Right lobe of liver (tissue), 6 donors: ENCODE results near the gene SEPTIN7. TPM values are rescaled to one million over a fixed set of nuclear protein-coding genes. Genes with fewer than 3 reads are reported as not detected.

Experiments used
- ATAC-seq, 4 donors: fragments of 200-7000 bp; cut with Tn5 transposase; one replicate each; pipeline ENCODE4 v1.9.1; 2020; ENCODE audit warnings: mild to moderate bottlenecking in 4 of 4, moderate library complexity in 4 of 4
- DNase-seq, 3 donors: peaks; one replicate each; pipeline ENCODE4 v3.0.0-alpha.2; 2020
- H3K27ac ChIP-seq, 3 donors: fragments of 200-600 bp; one replicate each; pipeline ENCODE4 v1.8.0; 2022
- H3K27me3 ChIP-seq, 2 donors: fragments of 200-600 bp; one replicate each; pipeline ENCODE4 v1.8.0; 2022
- H3K36me3 ChIP-seq, 4 donors: fragments of 200-600 bp; sonication (generic) in 1 of 4; one replicate each; pipeline versions ENCODE4 v1.5.1 to v1.8.0; 2017 to 2022; ENCODE audit warnings: control low read depth in 1 of 4
- H3K4me1 ChIP-seq, 4 donors: fragments of 200-600 bp; sonication (generic) in 1 of 4; one replicate each; pipeline versions ENCODE4 v1.5.1 to v1.8.0; 2017 to 2022; ENCODE audit warnings: control low read depth in 1 of 4
- H3K4me3 ChIP-seq, 3 donors: fragments of 200-600 bp; one replicate each; pipeline ENCODE4 v1.8.0; 2022
- H3K9me3 ChIP-seq, 4 donors: fragments of 200-600 bp; sonication (generic) in 1 of 4; one replicate each; pipeline versions ENCODE4 v1.5.1 to v1.8.0; 2017 to 2022; ENCODE audit warnings: control low read depth in 1 of 4
- POLR2A ChIP-seq: fragments of 450-650 bp; IDR thresholded peaks from one replicate; pipeline ENCODE4 v1.6.1; 2017; ENCODE audit warnings: antibody characterized with exemption, mild to moderate bottlenecking
- WGBS: methylation state at CpG from one replicate; pipeline ENCODE4 v1.1.6; 2018; ENCODE audit warnings: low coverage, low lambda C conversion rate; ENCODE audit not compliant: insufficient coverage; ENCODE audit errors: missing lambda C conversion rate; 5-methylcytosine and 5-hydroxymethylcytosine counted together
- intact Hi-C, 2 donors: fragments of 100-400 bp; cut with DNase I; formaldehyde crosslinking; loops; one replicate each; pipeline versions ENCODE4 v1.11.2 to v1.14.1; 2022
- total RNA-seq, 6 experiments: library from RNA; depleted of rRNA in 2 of 6; stranded (reverse); fragments of >200 nt in 2 of 6; fragmentation: NEBNext Ultra II Directional in 3 of 6; extraction: Animal tissue kit (Norgen Biotek cat#: 25700) in 3 of 6; gene quantifications; one replicate each; pipeline versions ENCODE4 v1.1.0 to v1.2.4, GENCODE V29; 2016 to 2023
- TF ChIP-seq, protein P1 (sequence below), 4 donors: fragments of 200-600 bp in 3 of 4; fragments of 450-650 bp in 1 of 4; IDR thresholded peaks; one replicate each; pipeline versions ENCODE4 v1.5.1 to v1.8.0; 2016 to 2022; ENCODE audit warnings: antibody characterized with exemption in 4 of 4, mild to moderate bottlenecking in 2 of 4
- donor health status: DM: no; HTN: yes; CAD: no.
- donor health status: DM: no; HTN: no; CAD: no.
- donor health status: DM: no; HTN: no; CAD: no.
- donor health status: DM: no; HTN: yes; CAD: no.
- donor health status: DM: no; HTN: yes; CAD: no.

The SEPTIN7 gene
- total RNA-seq, 6 experiments from 2014 or later: 35.2 to 67.7 (median 56.5) TPM

DNA sequence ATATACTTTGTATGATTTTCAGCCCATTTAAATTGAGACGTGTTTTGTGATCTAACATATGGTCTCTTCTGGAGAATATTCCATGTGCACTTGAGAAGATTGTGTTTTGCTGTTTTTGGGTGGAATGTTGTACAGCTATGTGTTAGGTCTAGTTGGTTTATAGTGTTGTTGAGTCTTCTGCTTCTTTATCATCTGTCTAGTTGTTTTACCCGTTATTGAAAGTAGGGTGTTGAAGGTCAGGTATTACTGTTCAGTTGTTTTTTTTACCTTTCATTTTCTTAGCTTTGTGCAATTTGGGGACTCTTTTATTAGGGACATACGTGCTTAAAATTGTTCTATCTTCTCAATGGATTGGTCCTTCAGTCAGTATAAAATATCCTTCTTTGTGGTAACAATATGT is 18.5 kb downstream of the SEPTIN7 start:
- no peak for DNase-seq
- no peak for TF ChIP-seq POLR2A
- TF ChIP-seq, protein P1, sequence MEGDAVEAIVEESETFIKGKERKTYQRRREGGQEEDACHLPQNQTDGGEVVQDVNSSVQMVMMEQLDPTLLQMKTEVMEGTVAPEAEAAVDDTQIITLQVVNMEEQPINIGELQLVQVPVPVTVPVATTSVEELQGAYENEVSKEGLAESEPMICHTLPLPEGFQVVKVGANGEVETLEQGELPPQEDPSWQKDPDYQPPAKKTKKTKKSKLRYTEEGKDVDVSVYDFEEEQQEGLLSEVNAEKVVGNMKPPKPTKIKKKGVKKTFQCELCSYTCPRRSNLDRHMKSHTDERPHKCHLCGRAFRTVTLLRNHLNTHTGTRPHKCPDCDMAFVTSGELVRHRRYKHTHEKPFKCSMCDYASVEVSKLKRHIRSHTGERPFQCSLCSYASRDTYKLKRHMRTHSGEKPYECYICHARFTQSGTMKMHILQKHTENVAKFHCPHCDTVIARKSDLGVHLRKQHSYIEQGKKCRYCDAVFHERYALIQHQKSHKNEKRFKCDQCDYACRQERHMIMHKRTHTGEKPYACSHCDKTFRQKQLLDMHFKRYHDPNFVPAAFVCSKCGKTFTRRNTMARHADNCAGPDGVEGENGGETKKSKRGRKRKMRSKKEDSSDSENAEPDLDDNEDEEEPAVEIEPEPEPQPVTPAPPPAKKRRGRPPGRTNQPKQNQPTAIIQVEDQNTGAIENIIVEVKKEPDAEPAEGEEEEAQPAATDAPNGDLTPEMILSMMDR (IDR thresholded peaks at IDR 0.05): no peak
- no peaks in the 10 kb centered on the region for H3K4me1 ChIP-seq
- 59% methylated on average over 3 of the region's 3 CpGs for WGBS
- H3K27me3 ChIP-seq: no peaks in the 10 kb centered on the region
- peaks cover 0 to 9% (median 0%) of the 10 kb centered on the region in 4 donors for H3K9me3 ChIP-seq
- H3K4me3 ChIP-seq: no peak overlapping the region
- intact Hi-C loops: no loop called here
- no peak for ATAC-seq
- H3K36me3 ChIP-seq: no peaks in the 10 kb centered on the region
- no peak overlapping the region for H3K27ac ChIP-seq

DNA sequence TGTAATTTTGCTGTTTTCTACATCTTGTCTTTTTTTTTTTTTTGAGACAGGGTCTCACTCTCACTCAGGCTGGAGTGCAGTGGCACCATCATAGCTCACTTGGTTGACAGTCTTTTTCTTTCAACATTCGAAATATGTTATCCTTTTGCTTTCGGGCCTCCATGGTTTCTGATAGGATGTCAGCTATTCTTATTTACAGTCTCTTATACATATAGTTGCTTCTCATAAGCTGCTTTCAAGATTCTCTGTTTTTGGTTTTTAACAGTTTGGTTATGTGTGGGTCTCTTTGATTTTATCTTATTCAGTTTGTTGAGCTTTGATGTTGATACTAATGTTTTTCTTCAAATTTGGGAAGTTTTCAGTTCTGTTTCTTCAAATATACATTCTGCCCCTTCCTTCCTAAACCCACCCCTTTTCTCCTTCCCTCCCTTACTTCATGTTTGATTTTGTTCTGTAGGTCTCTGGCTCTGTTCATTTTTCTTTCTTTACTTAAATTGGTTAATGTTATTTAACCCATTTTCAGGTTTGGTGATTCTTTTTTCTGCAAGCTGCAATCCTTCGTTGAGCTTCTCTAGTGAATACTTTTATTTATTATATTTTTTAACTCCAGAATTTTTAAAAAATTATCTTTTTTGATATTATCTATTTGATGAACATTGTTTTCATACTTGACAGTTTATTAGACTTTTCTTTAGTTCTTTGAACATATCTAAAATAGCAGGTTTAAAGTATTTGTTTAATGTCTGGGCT is 19.3 kb downstream of the SEPTIN7 start:
- Histone ChIP-seq H3K27ac (no peak overlapping the region), H3K4me3 (no peak overlapping the region), H3K4me1 (no peaks in the 10 kb centered on the region), H3K9me3 (peaks cover 0 to 9% (median 0%) of the 10 kb centered on the region in 4 donors), H3K36me3 (no peaks in the 10 kb centered on the region), H3K27me3 (no peaks in the 10 kb centered on the region)
- ATAC-seq (no peak), DNase-seq (no peak)
- intact Hi-C loops: no loop called here
- 81% methylated on average over 3 of the region's 3 CpGs for WGBS
- TF ChIP-seq, protein P1 (IDR thresholded peaks at IDR 0.05): no peak
- no peak for TF ChIP-seq POLR2A

DNA sequence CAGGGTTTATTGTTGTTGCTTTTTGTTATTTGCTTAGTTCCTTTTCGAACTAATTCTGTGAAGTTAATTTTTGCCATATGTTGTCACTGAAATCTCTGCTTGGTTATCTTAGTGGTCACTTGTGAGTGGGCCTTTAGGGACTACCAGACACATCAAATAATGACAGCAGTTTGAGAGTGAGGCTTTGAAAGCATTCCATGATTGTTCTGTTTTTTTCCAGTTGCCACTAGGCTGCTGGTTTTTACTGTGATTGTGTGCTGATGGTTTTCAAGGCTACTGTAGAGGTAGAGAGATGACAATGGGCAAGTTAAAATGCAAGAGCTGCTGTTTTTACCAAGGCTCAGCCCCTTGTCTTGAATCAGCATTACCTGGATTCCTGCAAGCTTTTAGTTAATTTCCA is 20.0 kb downstream of the SEPTIN7 start:
- no peak for DNase-seq
- TF ChIP-seq, protein P1 (IDR thresholded peaks at IDR 0.05): no peak
- no peak for TF ChIP-seq POLR2A
- Histone ChIP-seq H3K36me3 (no peaks in the 10 kb centered on the region), H3K27ac (no peak overlapping the region), H3K27me3 (no peaks in the 10 kb centered on the region), H3K4me3 (no peak overlapping the region), H3K4me1 (no peaks in the 10 kb centered on the region), H3K9me3 (peaks cover 0 to 9% (median 0%) of the 10 kb centered on the region in 4 donors)
- WGBS: 92% methylated on average over 1 of the region's 1 CpG
- intact Hi-C loops: no loop called here
- no peak for ATAC-seq

DNA sequence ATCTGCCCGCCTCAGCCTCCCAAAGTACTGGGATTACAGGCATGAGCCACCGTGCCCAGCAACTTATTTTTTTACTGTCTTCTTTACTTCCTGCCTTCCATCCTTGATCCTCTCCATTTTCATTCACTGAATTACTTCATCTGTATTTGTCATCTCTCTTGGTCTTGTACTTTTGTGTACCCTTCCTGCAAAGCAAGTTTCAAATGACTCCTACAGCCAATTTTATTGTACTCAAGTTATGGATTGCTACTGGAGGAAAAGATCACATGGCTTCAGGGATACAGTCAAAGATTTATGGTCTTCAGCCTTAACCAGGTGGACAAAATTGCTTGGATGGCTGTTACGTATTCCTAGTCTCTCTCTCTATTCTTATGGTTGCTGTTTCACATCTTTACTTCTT is 22.6 kb downstream of the SEPTIN7 start:
- Histone ChIP-seq H3K27me3 (no peaks in the 10 kb centered on the region), H3K27ac (no peak overlapping the region), H3K4me1 (no peaks in the 10 kb centered on the region), H3K4me3 (no peak overlapping the region), H3K9me3 (peaks cover 0 to 9% (median 0%) of the 10 kb centered on the region in 4 donors), H3K36me3 (no peaks in the 10 kb centered on the region)
- ATAC-seq: no peak
- intact Hi-C loops: no loop called here
- TF ChIP-seq, protein P1 (IDR thresholded peaks at IDR 0.05): no peak
- no peak for TF ChIP-seq POLR2A
- DNase-seq: no peak
- 66% methylated on average over 2 of the region's 3 CpGs for WGBS
